Stimulated activated CD8-positive, alpha-beta memory T cell treated with anti-CD3 and anti-CD28 coated beads, Interleukin-4, amount 100 ng/mL, for 24 hours (primary cell): ENCODE data around the gene CACNB3.

ENCODE experiments used
- DNase-seq: peaks from one replicate; pipeline ENCODE4 v3.0.0-alpha.2; 2020; ENCODE audit warnings: low read depth

Gene CACNB3

DNA sequence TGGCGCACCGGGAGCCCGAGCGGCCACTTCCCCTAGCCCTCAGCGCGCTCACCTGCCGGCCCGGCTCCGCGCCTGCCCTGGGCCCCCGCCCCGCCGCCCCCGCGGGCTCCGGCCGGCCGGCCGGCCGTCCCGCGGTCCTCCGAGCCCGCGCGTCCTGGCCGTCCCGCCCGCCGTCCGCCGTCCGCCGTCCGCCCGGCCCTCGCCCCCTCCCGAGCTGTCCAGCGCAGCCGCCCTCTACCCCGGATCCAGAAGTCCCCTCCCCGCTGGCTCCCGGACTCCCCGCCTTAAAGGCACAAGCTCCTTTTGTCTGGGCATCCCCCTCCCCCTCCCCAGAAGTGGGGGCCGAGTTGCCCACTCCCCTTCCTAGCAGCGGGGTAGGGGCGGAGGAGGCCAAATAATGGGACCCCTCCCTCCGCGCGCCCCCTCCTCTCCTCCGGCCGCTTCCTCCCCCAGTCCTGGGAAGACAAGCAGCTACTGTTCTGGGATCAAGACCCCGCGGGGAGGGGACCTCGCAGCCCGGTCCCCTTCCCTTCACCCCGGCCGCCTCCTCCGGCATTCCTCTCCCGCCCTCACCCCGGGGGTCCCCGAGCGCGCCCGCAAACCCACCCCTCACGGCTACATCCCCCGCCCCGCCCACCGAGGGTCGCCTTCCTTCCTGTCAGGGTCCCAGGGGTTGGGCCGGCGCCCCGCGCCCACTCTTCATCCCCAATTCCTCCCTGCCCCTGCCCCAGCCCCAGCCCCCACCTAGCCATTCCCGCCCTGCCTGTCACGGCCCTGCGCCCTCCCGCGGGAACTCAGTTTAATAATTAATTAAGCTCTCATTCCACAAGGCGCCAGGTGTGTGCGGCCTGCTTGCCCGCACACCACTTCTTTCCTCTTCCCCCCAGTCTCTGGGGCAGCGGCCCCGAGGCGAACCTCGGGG, 29.2 kb upstream of the CACNB3 start, which contains the start of gene ADCY6:
TSS of gene ADCY6 (minus strand) at position 236 of the 922 bp plus-strand sequence. CDS start 5,655 bp downstream, outside the sequence.
- DNase-seq, result no peak

DNA sequence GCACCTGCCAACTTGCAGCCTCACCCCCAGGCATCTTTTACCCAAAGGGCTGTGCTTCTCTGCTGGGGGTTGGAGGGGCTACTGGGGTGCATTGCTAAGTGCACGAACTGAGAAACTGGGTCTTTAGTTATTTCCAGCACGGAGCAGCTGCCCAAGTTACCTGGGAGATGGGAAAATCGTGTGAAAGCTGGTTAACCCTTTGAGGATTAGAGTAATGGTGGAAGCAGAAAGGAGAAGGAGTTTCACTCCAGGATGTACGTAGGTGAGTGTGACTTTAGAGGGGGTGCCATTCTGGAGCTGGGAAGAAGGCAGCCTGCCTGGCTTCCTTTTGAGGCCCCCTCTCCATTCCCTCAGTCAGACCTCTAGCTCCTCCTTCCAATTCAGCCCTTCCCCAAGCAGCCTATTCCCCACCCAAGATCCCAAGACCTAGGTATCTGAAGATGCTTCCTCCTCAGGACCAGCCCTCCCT, 28.4 kb upstream of the CACNB3 start:
- DNase-seq, result no peak

DNA sequence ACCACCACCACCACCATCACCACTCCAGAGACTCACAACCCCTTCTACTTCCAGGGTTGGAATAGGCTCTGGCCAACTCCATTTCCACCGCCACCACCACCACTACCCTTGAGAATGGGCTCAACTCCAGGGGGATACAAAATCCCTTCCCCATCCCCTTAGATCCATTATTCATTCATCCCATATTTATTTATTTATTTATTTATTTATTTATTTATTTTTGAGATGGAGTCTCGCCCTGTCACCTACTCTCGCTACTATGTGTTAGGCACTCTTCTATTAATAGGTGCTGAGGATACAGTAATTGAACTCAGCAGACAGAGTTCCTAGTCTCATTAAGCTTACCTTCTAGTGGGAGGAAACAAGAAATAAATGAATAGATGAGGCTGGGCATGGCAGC, 24.6 kb upstream of the CACNB3 start:
- no peak for DNase-seq

DNA sequence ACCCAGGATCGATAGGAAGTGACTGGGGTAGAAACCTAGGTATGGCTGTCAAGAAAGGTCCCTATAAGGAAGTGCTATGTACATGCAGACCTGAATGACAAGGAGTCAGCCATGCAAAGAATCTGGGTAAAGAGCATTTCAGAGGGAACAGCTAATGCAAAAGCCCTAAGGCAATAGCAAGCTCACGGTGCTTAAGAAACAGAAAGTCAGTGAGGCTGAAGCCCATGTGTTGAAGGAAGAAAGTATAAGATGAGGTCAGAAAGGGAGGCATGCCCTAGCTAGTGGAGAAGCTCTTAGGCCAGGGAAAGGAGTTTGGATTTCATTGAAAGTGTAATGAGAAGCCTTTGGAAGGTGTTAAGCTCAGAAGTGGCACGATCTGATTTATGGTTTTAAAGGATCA, 23.4 kb upstream of the CACNB3 start:
- DNase-seq, result no peak

DNA sequence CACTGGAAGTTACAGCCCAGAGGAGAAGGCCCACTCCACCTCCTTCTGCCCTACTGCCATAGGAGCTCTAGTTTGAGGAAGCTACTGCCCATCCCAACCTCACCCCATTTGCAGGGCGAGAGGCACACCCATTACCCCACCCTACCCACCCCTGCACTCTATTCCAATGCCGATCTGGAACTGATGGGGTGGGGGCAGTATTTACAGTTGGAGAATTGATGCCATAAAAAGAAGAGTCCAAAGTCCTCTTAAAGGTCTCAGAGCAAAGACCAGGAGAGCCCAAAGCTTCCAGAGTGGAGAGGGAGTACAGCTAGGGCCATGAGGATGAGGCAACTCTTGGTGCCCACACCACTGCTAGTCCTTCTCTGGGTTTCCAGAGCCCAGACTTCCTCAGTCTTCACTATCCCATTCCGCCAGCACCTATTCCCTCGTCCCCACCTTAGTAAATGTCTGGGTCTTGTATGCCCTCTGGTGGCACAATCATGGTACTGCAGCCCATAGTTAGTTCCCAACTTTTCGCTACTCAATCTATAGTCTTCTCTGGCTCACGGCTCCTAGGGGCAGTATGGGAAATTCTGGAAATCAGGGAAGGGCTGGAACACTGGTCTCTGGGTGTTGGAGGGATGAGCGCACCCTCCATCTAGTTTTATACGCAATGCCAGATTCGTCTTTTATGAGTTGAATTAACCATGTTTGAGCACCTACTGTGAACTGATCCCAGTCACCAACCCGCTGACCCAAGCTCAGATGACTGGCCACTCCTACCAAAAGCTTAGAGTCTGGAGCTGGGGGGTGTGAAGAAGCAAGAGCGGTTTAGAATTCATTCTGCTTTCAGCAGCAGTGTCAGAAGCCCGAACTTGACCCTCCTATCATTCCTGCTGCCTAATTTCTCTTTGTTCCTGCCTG, 22.5 kb upstream of the CACNB3 start:
- no peak for DNase-seq

DNA sequence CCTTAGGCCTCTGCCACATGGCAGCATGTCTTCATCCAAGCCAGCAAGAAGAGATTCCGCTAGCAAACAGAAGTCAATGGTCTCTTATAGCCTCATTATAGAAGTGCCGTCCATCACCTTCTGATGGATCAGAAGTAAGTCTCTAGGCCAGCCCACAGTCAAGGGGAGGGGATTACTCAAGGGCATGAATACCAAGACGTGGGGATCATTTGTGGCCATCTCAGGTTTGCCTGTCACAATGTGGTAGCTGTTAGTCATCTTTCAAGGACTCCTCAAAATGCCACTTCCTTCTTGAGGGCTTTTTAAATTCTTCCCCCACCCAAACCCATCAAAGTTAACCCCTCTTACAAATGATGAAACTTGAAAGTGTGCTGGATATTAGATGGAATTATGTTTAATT, 21.3 kb upstream of the CACNB3 start:
- no peak for DNase-seq

DNA sequence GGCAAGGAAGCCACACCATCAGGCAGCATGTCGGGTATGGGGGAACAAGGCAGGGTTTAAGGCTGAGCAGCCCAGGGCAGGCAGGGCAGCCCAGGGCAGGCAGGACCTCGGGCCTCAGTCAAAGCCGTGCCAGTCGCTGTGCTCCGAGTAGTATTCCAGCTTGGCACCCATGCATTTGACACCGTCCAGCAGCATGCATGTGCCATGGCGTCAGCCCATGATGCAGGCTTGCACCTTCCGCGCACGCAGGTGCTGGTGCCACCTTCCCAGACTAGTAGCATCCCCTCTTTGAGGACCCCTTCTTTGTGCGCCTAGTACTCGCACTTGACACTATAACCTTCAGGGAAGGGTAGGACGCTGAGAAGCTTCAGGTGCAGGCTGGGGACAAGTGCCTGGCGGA, 17.8 kb upstream of the CACNB3 start:
- no peak for DNase-seq

DNA sequence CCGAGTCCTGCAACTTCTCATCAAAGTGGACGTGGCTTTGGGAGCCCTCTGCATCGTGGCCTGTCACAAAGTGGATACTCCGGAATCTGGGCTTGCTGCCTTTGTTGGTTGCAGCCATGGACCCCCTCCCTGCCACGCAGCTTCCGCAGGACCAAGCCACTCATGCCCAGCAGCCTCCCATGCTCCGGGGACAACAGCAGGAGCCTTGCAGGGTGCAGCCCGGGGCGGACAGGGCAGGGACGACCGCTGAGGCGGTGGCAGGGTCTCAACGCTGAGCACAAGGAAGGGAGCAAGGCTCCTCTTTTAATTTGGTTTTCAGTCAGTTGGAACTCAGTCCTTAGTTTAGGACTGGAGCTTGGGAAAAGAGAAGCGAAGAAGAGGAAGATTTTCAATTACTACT, 17.3 kb upstream of the CACNB3 start:
- no peak for DNase-seq

DNA sequence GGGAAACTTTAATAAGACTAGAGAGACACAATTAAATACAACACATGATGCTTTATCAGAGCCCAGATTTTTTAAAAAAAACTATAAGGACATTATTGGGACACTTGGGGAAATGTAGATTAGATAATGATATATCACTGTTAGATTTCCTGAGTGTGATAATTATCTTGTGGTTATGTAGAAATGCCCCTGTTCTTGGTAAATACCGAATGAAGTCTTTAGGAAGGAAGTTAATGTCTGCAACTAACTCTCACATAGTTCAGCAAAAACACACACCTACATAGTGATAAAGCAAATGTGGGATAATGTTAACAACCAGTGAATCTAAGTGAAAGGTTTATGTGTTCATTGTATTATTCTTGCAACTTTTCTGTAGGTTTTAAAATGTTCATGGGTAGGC, 14.6 kb upstream of the CACNB3 start:
- no peak for DNase-seq

DNA sequence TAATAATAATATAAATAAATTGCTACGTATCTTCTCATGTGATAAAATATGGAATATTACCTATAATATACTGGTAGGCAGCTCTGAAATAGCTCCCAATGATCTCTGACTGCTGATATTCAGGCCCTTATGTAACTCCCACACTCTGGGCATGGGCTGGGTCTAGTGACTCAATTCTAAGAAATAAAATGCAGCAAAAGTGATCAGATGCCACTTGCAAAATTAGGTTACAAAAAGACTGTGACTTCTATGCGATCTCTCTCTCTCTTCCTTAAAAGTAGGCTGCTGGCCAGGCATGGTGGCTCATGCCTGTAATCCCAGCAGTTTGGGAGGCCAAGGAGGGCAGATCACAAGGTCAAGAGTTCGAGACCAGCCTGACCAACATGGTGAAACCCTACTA, 10.3 kb upstream of the CACNB3 start:
- DNase-seq, result no peak

DNA sequence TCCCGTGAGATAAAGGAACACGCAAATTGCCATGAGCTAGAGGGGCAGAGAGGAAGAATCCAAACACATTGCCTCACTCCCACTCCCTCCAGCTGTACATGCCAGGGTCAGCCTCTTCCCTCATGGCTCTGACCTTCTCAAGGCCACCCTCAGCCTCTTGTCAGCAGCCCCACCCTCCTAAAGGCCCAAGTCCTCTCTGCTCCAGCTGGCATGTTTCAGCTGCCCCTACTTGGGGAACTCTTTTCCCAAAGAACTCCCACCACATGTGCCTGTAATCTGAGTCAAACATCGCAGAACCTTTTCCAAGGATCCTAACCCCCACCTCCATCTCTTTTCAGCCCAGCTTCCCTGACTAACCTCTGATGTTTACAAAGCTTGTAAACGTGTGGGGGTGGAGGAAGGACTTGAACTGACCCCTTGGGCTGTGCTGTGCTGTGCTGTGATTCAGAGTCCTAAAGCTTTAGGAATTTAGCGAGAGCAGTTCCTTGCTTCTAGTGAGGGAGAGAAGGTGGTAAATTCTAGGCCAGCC, 7.3 kb upstream of the CACNB3 start:
- no peak for DNase-seq

DNA sequence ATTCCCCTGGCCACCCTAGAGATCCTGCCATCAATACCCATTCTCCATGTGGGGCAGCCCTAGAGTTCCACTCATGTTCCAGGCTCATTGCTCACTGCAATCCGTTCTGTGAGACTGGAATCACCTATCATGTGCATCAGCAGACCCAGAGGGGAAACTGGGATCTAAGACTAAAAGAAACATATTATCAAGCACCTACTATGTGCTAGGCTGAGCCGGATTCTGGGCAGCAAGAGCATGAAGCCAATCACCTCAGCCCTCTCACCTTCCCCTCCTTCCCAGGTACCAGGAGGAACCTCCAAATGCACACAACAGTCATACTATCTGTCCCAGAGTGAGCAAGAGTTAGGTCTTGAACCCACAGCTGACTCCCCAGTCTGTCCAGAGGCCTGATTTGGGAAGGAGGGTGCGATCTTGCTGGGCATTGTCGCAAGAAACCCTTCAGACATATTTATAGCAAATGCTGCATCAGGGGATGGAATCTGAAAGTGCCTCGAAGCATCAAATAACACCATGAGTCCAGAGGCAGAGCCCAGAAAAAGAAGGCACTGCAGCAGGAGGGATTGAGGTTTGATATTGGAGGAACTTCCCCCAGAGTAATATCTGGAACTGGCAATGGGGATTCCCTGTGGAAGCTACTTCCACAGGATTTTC, 6.7 kb upstream of the CACNB3 start:
- DNase-seq, result no peak

DNA sequence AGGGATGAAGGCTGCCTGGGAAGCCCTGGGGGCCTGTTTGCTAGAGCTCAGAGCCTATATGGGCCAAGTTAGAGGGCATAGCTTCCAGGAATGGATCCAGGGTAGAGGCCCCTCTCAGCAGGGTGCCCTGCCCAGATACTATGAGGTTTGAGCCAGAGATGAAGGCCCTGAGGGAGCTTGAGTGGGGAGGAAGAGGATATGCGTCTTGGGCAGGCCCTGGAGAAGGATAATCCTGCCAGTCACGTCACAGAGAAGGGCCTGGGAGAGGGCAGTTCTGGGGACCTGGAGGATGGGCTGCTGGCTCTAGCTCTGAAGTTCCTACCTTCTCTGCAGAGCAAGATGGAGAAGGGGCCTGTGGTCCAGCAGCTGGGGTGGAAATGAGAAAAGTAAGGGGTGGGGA, 5.9 kb upstream of the CACNB3 start:
- DNase-seq, result no peak

DNA sequence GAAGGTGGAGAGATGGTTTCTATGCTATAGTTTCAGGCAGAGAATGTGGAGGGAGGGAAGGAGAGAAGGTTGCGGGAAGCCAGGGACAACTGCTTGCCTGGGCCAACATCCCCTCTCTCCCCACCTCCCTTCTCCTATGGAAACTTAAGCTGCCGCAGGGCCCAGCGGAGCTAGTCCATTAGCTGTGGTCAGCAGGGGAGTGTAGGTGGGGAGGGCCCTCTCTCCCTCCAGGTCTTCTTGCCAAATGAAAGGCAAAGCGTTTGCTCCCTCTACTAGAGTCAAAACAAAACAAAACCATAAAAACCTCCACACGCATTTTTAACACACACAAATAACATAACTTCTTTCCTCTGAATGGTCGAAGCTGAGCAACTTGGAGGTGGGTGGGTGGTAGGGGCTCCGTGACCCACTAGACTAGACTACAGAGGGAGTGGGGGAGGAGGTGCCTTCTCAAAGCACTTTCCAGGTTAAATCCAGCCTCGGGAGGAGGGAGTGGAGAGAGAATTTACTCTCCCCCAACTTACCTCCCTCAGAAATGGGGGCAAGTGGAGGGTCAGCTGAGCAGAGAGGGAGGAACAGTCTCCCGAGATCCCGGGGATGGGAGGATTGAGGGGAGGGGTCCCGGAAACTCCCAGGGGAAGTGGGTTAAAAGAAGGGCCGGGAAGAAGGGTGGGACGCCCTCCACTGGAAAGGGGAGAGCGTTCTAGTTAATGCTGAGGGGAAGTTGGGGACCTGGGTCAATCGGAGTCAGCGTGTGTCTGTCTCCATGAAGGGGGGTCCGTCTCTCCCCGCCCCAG, 4.6 kb upstream of the CACNB3 start:
- no peak for DNase-seq

DNA sequence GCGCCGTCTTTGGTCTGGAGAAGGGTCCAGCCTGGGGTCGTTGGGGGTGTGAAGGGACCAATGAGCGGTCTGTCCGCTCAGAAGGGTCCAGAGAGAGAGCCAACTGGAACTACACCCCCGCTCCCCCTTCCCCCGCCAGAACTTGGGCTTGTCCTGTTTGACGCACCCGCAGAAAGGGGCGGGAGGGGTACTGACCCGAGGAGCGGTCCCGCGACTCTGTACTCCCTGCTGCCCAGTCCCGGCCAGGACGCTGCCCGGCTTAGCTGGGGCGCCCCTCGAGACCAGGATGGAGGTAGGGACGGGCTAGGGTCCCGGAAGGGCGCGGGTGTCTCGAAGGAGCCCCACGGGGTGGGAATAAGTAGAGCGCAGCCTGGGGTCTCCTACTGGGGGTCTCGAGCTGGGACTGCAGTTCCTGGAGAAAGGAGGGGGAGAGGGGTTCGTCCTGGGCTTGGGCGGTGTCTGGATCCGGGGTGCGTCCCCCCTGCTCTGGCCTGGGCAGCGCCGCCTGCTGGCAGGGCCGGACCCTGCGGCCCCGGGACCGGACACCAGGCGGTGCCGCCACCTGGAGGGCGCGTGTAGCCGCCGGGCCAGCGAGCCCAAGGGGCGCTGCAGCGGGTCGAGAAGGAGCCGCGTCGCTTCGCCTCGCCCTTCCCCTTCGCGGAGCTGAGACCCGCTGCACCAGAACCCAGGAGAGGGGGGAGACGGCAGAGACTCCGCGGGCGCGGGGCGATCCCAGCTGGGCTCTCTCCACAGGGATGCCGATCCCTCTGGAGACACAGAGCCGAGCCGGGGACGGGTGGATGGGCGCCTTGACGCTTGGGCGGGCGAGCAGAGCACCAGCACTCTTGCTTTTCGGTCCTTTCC, 3.8 kb upstream of the CACNB3 start:
- DNase-seq, result peak; percentile 68

DNA sequence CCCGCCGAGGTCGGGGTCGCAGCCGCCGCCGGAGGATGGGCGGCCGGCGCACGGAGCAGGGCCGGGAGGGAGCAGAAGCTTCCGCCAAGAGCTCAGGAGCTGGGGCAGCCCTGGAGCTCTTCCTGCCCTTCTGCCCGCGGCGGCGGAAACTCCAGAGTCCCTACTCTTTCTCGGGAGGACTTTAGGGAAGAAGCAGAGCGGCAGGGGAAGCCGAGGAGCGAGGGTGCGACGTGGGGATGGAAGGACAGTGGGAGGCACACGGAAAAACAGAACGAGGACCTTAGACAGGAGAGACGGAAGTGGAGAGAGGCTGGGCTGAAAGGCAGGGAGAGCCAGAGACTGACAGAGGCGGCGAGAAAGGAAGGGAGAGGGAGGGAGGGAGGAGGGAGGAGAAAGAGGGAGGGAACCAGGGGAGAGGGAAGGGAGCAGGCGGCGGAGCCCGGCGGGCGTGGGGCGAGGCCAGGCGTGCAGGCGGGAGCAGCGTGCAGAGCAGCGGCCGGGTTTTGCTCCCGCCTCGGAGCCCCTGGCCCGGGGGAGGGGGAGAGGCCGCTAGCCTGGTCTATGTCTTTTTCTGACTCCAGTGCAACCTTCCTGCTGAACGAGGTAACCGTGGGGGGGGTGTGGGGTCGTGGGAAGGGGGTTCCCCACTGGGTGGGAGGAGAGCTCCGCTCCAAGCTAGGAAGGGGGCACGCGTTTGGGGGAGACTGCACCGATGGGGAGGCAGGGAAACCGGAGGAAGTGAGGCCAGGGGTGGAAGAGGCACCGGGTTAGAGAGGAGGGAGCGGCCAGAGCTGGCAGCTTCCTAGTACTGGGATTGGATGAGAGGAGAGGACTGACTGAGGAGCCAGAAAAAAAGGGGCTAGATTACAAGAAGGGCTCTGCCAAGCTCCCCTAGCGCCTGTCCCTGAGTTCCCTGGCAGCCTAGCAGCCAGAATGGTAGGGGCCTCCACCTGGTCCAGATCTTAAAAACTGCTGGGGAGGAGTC, 2.9 kb upstream of the CACNB3 start:
- no peak for DNase-seq

DNA sequence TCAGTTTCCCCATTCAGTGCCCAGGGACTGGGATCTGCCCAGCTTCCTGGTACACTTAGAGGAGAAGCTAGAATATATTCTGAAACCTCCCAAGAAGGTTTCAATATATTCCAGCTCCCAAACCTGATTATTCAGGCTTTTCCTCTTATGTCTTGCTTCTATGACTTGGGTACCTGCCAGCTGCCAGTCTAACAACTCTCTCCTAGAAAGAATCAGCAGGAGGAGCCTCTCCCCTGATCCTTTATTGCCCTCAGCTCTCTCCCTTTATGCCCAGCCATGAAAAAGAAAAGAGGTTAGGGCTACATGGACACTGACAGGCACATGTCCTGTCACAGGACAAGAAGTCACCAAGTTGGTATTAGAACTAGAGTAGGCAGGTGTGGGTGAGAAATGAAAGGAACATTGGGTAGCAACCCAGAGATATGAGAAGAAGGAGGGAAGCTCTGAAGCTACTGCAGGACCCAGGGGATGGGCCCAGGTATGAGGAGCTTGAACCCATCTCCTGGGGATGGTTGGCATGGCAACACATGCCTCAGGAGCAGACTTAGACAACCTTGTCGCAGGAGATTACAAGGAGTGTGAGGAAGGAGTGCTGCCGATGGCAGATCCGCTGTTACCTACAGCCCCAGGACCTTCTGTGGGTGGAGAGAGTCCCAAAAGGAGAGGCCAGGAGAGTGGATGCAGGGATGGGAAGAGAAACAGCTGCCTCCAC, 2.0 kb upstream of the CACNB3 start:
- DNase-seq, result no peak
